ACC112 (cell line): ENCODE data around the gene ZNF541.

Experiments used
- H2AFZ ChIP-seq: fragments of 200-600 bp; sonication (generic); one replicate; pipeline ENCODE4 v1.6.0; 2017; ENCODE audit warnings: antibody characterized with exemption, low read length; ENCODE audit not compliant: unreplicated experiment
- H3K27ac ChIP-seq: fragments of 200-600 bp; sonication (generic); 2 replicates; pipeline ENCODE4 v1.5.1; 2014; ENCODE audit warnings: low read depth, mild to moderate bottlenecking, antibody characterized with exemption, low read length, moderate library complexity
- H3K27me3 ChIP-seq: fragments of 200-600 bp; sonication (generic); 2 replicates; pipeline ENCODE4 v1.6.1; 2014; ENCODE audit warnings: mild to moderate bottlenecking, antibody characterized with exemption, low read length, moderate library complexity, mixed read lengths; ENCODE audit not compliant: insufficient read depth
- H3K36me3 ChIP-seq: fragments of 200-600 bp; sonication (generic); 2 replicates; pipeline ENCODE4 v1.6.1; 2016; ENCODE audit warnings: mild to moderate bottlenecking, antibody characterized with exemption, low read length, moderate library complexity, mixed read lengths; ENCODE audit not compliant: insufficient read depth
- H3K4me1 ChIP-seq: fragments of 200-600 bp; sonication (generic); one replicate; pipeline ENCODE4 v1.6.1; 2016; ENCODE audit warnings: low read length, mixed read lengths; ENCODE audit not compliant: insufficient read depth, unreplicated experiment, control insufficient read depth
- H3K4me3 ChIP-seq: fragments of 200-600 bp; sonication (generic); 2 replicates; pipeline ENCODE4 v1.5.1; 2014; ENCODE audit warnings: mild to moderate bottlenecking, low read depth, low read length
- H3K79me2 ChIP-seq: fragments of 200-600 bp; sonication (generic); one replicate; pipeline ENCODE4 v1.6.0; 2016; ENCODE audit warnings: low read length; ENCODE audit not compliant: control insufficient read depth, unreplicated experiment, insufficient read depth

Gene ZNF541

DNA sequence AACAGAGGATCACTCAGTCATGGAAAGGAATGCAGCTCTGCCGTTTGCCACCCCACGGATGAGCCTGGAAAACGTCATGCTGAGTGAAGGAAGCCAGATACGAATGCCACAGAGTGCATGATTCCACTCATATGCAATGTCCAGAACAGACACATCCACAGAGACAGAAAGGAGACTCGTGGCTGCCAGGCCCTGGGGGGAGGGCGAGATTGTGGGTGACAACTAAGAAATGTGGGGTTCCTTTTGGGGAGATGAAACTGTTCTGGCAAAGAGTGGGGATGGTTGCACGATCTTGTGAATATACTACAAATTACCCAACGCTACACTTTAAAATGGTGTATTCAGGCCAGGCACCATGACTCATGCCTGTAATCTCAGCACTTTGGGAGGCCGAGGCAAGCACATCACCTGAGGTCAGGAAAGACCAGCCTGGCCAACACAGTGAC lies 30.9 kb downstream of the ZNF541 start:
- Histone ChIP-seq H3K79me2 (no peaks in the 10 kb centered on the region), H3K27ac (no peak overlapping the region), H3K4me3 (no peak overlapping the region), H3K4me1 (no peaks in the 10 kb centered on the region), H2AFZ (no peak overlapping the region), H3K36me3 (no peaks in the 10 kb centered on the region), H3K27me3 (no peaks in the 10 kb centered on the region)

DNA sequence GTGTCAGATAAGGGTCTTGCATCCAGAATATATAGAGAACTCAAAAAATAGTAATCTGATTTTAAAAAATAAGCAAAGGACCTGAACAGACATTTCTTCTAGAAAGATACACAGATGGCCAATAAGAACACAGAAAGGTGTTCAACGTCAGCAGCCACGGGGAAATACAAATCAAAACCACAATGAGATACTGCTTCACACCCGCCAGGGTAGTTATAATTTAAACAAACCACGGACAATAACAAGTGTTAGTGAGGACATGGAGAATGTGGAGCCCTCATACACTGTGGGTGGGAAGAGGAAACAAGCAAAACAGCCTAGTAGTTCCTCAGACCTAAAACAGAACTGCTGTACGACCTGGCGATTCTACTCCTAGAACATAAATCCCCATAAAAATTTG lies 31.4 kb downstream of the ZNF541 start:
- H3K27ac ChIP-seq, result no peak overlapping the region
- no peaks in the 10 kb centered on the region for H3K27me3 ChIP-seq
- no peaks in the 10 kb centered on the region for H3K79me2 ChIP-seq
- H3K4me3 ChIP-seq, result no peak overlapping the region
- H3K36me3 ChIP-seq, result no peaks in the 10 kb centered on the region
- H2AFZ ChIP-seq, result no peak overlapping the region
- H3K4me1 ChIP-seq, result no peaks in the 10 kb centered on the region

DNA sequence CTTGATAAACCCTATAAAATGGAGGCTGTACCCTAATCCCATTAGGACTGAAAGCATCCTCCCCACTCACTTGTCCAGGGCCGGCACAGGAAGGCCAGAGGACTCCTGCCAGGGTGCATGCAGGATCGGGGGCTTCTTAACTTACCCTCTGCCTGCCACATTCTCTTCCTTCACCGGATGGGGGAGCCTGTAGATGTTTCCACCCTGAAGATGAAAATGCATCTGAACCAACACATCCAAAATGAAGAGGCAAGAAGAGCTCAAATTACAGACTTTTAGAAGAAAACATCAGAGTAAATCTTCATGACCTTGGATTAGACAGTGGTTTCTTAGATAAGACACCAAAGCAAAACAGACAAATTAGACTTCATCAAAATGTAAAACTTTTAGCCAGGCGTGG lies 32.2 kb downstream of the ZNF541 start:
- Histone ChIP-seq H2AFZ (no peak overlapping the region), H3K4me3 (no peak overlapping the region), H3K27me3 (no peaks in the 10 kb centered on the region), H3K79me2 (no peaks in the 10 kb centered on the region), H3K36me3 (no peaks in the 10 kb centered on the region), H3K27ac (no peak overlapping the region), H3K4me1 (no peaks in the 10 kb centered on the region)

DNA sequence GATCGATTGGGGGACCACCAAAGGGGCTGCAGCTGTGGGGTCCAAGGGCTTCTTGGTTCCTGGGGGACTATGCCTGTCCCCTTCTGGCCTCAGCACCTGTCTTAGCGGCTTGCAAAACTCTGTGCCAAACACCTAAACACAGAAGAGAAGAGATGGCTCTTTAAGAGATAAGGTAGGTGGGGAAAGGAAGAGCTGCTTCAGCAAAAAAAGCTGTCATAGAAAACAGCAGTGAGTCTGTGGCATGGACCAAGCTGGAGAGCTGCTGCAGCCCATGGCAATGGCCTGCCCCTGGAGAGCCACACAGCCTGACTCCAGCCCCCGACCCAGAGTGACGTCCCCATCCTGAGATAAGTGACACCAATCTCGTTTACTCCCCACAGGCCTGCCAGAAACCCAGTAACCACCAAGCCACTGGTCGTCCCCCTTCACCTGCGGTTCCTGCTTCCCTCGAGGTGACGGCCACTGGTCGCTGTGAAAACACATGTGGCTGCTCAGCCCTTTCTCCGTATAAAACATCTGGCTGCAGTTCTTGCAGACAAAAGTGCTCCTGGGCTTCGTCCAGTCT lies 33.1 kb downstream of the ZNF541 start:
- H3K4me1 ChIP-seq, result no peaks in the 10 kb centered on the region
- H3K79me2 ChIP-seq, result no peaks in the 10 kb centered on the region
- H3K4me3 ChIP-seq, result no peak overlapping the region
- no peaks in the 10 kb centered on the region for H3K36me3 ChIP-seq
- no peaks in the 10 kb centered on the region for H3K27me3 ChIP-seq
- no peak overlapping the region for H2AFZ ChIP-seq
- no peak overlapping the region for H3K27ac ChIP-seq

DNA sequence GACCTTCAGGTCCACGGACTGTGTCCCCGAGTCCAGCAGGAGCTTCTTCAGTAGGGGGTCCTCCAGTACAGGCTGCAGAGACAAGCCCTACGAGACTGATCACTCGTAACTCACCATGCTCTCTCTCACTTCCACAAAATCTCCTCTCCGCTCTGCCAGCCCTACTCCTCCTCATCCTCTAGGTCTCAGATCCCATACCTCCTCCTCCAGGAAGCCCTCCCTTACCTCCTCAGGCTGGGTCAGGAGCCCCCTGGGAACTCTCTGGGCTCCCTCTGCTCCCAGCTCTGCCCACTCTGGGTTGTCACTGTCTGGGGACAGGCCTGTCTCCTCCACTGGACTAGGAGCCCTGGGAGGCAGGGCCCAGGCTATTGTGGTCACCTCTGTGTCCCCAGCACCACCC lies 34.1 kb downstream of the ZNF541 start:
- Histone ChIP-seq H3K27me3 (no peaks in the 10 kb centered on the region), H2AFZ (no peak overlapping the region), H3K4me1 (no peaks in the 10 kb centered on the region), H3K27ac (no peak overlapping the region), H3K36me3 (no peaks in the 10 kb centered on the region), H3K79me2 (no peaks in the 10 kb centered on the region), H3K4me3 (no peak overlapping the region)

DNA sequence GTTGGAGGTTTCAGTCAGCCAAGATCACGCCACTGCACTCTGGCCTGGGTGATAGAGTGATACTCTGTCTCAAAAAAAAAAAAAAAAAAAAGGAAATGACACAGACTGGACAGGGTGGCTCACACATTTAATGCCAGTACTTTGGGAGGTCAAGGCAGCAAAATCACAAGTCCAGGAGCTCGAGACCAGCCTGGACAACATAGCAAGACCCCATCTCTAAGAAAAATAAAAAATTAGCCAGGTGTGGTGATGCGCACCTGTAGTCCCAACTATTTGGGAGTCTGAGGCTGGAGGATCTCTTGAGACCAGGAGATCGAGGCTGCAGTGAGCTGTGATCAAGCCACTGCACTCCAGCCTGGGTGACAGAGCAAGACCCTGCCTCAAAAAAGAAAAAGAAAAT lies 35.5 kb downstream of the ZNF541 start:
- no peaks in the 10 kb centered on the region for H3K36me3 ChIP-seq
- no peaks in the 10 kb centered on the region for H3K79me2 ChIP-seq
- no peak overlapping the region for H3K4me3 ChIP-seq
- no peak overlapping the region for H2AFZ ChIP-seq
- H3K27ac ChIP-seq, result no peak overlapping the region
- no peaks in the 10 kb centered on the region for H3K27me3 ChIP-seq
- no peaks in the 10 kb centered on the region for H3K4me1 ChIP-seq

DNA sequence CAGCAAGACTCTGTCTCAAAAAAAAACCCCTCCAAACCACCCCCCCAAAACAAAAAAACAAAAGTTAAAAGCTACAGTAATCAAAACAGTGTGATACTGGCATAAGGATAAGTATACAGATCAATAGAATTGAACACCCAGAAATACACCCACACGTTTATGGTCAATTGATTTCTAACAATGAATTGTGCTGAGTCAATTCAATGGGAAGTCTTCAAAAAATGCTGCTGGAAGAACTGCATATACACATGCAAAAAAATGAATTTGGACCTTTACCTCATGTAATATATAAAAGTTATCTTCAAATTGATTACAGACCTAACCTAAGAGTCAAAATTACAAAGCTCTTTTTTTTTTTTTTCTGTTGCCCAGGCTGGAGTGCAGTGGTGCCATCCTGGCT lies 38.3 kb downstream of the ZNF541 start:
- H3K27ac ChIP-seq, result no peak overlapping the region
- H3K79me2 ChIP-seq, result no peaks in the 10 kb centered on the region
- H2AFZ ChIP-seq, result no peak overlapping the region
- no peak overlapping the region for H3K4me3 ChIP-seq
- no peaks in the 10 kb centered on the region for H3K36me3 ChIP-seq
- H3K27me3 ChIP-seq, result no peaks in the 10 kb centered on the region
- H3K4me1 ChIP-seq, result no peaks in the 10 kb centered on the region

DNA sequence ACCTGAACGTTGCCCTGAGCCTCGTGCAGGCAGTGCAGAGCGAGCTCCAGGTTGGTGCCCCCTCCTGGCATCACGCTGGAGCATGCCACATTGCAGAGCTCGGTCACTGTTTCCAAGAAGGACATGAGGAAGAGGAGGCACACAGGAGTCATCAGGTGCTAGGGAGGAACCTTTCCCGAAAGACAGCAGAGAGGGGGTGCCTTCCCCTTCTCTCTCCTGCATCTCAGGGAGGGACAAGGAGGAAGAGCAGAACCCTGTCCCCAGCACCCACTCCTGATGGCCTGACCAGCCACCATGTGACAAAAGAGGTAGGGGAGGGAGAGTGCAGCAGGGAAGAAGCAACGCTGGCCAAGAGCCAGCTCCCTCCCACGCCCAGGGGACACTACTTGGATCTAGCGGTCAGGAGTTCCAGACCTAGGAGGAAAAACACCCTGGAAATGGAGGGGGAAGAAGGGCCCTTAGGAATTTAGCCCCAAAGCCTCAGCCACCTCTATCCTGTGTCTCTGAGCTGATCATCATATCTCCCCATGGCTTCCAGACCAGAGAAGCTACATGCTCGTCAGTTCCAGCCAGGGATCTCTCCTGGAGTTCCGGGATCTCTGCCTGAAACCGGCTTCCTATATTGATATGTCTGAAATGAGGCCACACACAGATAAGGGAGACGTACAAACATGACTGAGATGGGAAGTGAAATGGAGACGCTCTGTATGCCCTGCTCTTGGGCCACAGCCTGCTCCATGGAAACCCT lies 41.1 kb downstream of the ZNF541 start:
- Histone ChIP-seq H3K4me3 (no peak overlapping the region), H2AFZ (no peak overlapping the region), H3K79me2 (no peaks in the 10 kb centered on the region), H3K27ac (no peak overlapping the region), H3K27me3 (no peaks in the 10 kb centered on the region), H3K36me3 (no peaks in the 10 kb centered on the region), H3K4me1 (no peaks in the 10 kb centered on the region)

DNA sequence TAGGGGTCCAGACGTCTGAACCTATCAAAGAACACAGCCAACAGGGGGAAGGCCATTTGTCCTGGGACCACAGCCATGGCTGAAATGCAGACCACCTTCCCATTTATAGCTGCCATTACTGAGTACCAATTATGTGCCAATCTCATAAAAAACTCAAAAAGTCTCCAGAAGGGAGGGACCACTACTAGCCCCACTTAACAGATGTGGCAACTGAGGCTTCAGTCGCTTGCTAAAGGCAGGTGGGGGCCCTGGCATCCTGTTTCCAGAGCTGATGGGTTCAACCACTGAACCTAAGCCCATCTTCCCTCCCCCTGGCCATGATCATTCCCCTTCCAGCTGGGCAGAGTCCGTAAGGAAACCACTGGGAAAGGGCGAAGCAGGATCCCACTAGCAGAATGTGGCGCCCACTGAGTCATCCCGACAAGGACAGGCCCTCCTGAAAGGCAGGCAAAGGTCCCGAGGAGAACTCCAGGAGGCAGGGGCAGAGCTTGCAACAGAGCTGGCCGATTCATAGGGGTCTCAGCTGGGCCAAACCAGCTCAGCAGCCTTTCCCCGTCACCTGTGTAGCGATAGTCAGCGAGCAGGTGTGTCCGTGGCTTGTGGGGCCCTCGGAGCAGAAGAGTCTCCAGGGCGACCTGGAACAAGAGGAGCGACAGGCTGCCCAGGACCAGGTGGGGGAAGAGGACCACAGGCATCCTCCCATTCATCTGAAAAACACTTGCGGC lies 43.8 kb downstream of the ZNF541 start:
- Histone ChIP-seq H3K27ac (no peak overlapping the region), H3K4me1 (no peaks in the 10 kb centered on the region), H2AFZ (no peak overlapping the region), H3K4me3 (no peak overlapping the region), H3K79me2 (no peaks in the 10 kb centered on the region), H3K36me3 (no peaks in the 10 kb centered on the region), H3K27me3 (no peaks in the 10 kb centered on the region)

DNA sequence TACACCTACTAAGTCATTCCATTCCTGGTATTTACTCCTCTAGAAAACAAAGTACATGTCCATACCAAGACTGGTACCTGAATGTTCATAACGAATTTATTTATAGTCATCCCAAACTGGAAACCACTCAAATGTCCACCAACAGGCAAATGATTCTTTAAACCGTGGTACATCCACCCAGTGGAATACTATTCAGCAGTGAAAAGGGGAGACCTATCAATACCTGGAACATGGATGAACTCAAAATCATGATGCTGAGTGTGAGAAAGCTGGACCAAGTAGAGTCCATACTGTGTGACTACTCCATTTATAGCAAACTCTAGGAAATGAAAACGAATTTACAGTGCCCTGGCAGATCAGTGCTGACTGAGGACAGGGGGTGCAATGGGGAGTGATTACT lies 46.1 kb downstream of the ZNF541 start:
- H2AFZ ChIP-seq, result no peak overlapping the region
- no peaks in the 10 kb centered on the region for H3K27me3 ChIP-seq
- H3K4me1 ChIP-seq, result no peaks in the 10 kb centered on the region

DNA sequence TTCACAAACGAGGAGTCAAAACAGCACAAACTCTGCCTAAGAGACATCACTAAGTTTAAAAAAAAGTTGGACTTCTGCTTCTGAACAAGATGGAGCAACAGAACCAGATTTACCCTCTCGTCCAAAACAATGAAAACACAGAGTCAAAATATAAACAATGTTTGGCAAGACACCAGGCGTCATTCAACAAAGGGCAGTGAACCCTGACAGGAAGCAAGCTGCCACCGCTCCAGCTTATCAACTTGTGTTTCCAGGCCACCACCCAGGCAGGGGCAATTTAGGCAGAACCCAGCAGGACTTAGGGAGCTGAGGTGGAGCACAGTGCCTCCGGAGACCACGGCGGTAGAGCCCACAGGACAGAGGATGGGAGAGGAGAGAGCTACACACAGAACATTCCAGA lies 49.5 kb downstream of the ZNF541 start:
- Histone ChIP-seq H3K4me1 (no peaks in the 10 kb centered on the region), H3K79me2 (no peaks in the 10 kb centered on the region), H3K27ac (no peak overlapping the region), H3K36me3 (no peaks in the 10 kb centered on the region), H2AFZ (no peak overlapping the region), H3K27me3 (no peaks in the 10 kb centered on the region), H3K4me3 (no peak overlapping the region)

More for the DNA sequence above, 46.1 kb downstream of the ZNF541 start:
- Histone ChIP-seq H3K4me3 (no peak overlapping the region), H3K36me3 (no peaks in the 10 kb centered on the region), H3K27ac (no peak overlapping the region), H3K79me2 (no peaks in the 10 kb centered on the region)
